Epithelial cell of proximal tubule (primary cell): ENCODE measurements around the gene ADAMTS19. TPM values are rescaled to one million over a fixed set of nuclear protein-coding genes. Genes with fewer than 3 reads are reported as not detected.
"Not testable (repeated sequence)": the region's sequence is repeated elsewhere in the genome, so short reads cannot be mapped to it uniquely, and the experiment has no call there.

ENCODE experiments used
- DNase-seq: peaks from one replicate; pipeline ENCODE4 v3.0.0-alpha.2; 2011; ENCODE audit warnings: low read depth
- H3K4me3 ChIP-seq: 2 replicates; pipeline ENCODE4 v1.5.1; 2011; ENCODE audit warnings: low read depth, mild to moderate bottlenecking, low read length
- total RNA-seq: library from RNA; depleted of rRNA; stranded (reverse); fragments of >200 nt; gene quantifications from 2 replicates; pipeline ENCODE4 v1.2.3, GENCODE V29; 2015
- TF ChIP-seq, protein P1 (sequence below): conservative IDR thresholded peaks from 2 replicates; pipeline ENCODE4 v1.5.1; 2012; ENCODE audit warnings: low read depth, mild to moderate bottlenecking, low read length

Gene ADAMTS19
- total RNA-seq, 1 donor from 2014 or later = 0.12 TPM

DNA sequence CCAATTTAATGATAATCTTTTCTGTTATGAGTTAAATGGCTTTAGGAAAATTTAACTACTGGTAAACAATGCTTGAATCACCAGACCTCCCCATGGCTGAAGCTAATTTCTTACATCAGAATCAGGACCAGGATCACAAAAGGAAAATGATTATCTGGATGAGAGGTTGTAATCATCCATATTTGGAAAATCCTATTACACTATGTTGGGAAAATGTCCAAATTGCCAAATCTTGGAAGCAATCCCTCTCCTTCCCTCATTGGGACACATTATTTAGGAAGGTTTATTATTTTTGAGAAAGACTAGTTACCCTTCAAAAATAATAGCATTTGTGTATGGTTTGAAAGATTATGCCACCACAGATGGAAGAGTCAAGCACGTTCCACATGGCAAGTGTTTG is 157.1 kb downstream of the ADAMTS19 start:
- no peak overlapping the region for H3K4me3 ChIP-seq
- no peak for DNase-seq
- TF ChIP-seq, protein P1, sequence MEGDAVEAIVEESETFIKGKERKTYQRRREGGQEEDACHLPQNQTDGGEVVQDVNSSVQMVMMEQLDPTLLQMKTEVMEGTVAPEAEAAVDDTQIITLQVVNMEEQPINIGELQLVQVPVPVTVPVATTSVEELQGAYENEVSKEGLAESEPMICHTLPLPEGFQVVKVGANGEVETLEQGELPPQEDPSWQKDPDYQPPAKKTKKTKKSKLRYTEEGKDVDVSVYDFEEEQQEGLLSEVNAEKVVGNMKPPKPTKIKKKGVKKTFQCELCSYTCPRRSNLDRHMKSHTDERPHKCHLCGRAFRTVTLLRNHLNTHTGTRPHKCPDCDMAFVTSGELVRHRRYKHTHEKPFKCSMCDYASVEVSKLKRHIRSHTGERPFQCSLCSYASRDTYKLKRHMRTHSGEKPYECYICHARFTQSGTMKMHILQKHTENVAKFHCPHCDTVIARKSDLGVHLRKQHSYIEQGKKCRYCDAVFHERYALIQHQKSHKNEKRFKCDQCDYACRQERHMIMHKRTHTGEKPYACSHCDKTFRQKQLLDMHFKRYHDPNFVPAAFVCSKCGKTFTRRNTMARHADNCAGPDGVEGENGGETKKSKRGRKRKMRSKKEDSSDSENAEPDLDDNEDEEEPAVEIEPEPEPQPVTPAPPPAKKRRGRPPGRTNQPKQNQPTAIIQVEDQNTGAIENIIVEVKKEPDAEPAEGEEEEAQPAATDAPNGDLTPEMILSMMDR = no peak

DNA sequence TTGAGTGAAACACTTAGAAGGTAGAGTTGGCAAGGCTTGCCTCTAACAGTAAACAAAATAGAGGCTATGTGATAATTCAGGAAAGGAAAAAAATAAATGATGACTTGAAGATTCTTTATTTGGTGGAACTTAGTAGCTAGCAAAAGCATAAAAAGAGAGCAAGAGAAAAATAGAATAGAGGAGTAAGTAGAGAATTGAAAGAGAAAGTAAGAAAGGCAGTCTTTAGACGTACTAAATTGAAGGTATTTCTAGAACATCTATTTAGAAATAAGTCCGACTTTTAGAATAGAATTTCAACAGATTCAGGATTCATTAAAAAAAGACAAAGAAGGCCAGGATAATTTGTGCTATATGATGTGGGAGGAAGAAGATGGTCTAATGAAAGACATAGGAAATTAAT is 159.7 kb downstream of the ADAMTS19 start:
- DNase-seq = no peak
- TF ChIP-seq, protein P1 = no peak
- no peak overlapping the region for H3K4me3 ChIP-seq

DNA sequence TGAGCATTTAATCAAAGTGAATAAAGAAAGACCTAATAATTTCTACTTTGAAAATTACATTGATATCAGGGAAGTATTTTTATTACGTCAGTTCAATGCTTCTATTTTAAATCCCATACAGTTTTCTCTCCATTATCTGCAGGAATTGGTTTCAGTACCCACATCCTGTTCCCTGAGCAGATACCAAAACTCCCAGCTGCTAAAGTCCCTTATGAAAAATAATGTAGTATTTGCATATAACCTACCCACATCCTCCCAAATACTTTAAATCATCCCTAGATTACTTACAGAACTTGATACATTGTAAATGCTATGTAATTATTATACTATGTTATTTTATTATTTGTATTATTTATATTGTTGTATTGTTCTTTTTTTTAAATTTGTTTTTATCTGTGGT is 162.4 kb downstream of the ADAMTS19 start:
- TF ChIP-seq, protein P1 = no peak
- DNase-seq = no peak
- no peak overlapping the region for H3K4me3 ChIP-seq

DNA sequence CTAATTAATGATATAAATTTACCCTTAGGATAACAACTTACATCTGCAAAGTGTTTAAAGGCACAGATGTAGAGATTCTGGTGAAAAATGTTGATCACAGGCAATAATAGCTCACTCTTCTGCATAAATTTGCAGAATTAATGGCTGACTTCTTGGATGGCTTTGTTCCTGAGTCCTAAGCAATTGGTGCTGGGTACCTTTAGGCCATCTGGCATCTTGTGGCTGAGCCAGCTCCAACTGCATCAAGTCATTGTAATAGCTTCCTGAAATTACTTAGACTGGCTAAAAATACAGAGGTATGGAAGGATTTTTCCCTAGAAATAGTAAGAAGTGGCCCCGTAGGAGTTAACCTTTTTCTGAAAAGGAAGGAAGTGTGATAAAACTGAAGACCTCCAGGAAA is 169.5 kb downstream of the ADAMTS19 start:
- TF ChIP-seq, protein P1 = no peak
- H3K4me3 ChIP-seq = no peak overlapping the region
- DNase-seq = no peak

DNA sequence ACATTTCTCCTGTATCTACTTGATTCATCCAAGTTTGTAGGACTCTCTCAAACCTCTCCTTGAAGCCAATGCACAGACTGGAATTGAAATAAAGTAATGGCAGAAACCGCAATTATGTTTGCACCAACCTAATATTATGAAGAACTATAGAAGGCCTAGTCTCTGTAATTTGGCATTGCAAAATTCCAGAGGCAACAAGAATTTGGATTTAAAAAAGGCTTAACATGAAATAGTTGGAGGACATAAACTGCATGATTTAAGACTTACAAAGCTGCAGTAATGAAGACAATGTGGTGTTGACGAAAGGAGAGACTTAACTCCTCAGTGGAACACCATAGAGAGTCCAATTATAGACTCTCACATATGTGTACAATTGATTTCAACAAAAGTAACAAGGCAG is 170.0 kb downstream of the ADAMTS19 start:
- no peak overlapping the region for H3K4me3 ChIP-seq
- TF ChIP-seq, protein P1 = no peak
- DNase-seq = no peak

DNA sequence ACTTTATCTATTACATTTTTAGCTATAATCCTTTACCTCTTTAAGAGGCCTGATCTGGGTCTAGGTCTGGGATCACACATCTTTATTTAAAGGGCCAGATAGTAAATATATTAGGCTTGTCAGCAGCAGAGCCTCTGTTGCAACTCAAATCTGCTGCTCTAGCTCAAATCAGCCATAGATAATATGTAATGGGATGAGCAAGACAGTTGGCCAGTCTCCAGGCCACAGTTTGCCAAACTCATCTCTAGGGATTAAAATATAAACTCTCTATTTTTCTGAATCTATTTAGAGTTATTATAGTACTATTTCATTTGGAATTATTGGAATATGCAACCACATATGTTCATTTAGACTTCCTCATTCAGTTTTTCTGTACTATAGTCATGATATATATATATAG is 171.9 kb downstream of the ADAMTS19 start:
- DNase-seq = peak; percentile 6
- TF ChIP-seq, protein P1 = no peak
- no peak overlapping the region for H3K4me3 ChIP-seq

DNA sequence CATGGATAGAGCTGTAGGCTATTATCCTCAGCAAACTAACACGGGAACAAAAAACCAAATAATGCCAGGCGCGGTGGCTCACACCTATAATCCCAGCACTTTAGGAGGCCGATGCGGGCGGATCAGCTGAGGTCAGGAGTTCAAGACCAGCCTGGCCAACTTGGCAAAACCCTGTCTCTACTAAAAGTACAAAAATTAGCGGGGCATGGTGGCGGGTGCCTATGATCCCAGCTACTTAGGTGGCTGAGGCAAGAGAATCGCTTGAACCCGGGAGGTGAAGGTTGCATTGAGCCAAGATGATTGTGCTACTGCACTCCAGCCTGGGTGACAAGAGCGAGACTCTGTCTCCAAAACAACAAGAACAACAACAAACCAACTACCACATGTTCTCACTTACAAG is 177.4 kb downstream of the ADAMTS19 start:
- H3K4me3 ChIP-seq, DNase-seq: not testable (repeated sequence)

DNA sequence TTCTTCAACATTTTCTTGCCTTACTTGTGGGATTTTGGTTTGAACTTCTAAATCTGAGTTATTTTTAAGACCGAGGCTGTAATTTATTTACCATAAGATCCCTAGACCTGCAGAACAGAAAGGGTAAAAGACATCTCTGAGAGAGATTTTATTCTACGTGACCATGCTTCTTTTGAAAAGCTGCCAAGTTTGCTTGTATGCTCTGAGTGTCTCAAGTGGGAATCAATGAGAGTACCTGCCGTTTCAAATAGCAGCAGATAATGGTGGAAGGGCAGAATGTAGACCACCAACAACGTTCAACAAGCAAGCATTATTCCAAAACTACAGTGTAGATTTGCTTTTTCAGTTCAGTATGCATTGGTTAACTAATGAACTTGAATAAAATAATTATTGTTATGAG is 179.2 kb downstream of the ADAMTS19 start:
- H3K4me3 ChIP-seq = no peak overlapping the region
- TF ChIP-seq, protein P1 = no peak
- no peak for DNase-seq
